Trophoblast cell (in vitro differentiated cells and primary cell): ENCODE data around the gene ZNF609.
A peak's percentile ranks its signal among the peaks of the same experiment; 100 is the strongest.

Experiments used
- DNase-seq, 2 donors: peaks; one replicate each; pipeline ENCODE4 v3.0.0-alpha.2; 2016
- H2AFZ ChIP-seq: 2 replicates; pipeline ENCODE4 v1.6.1; 2013; ENCODE audit warnings: low read length, moderate library complexity, mild to moderate bottlenecking; ENCODE audit not compliant: insufficient read depth, poor library complexity
- H2AK5ac ChIP-seq: 2 replicates; pipeline ENCODE4 v1.6.1; 2013; ENCODE audit warnings: mild to moderate bottlenecking, low read length
- H2BK120ac ChIP-seq: 2 replicates; pipeline ENCODE4 v1.6.1; 2013; ENCODE audit warnings: low read length, mild to moderate bottlenecking, moderate library complexity; ENCODE audit not compliant: insufficient read depth, poor library complexity
- H2BK12ac ChIP-seq: 2 replicates; pipeline ENCODE4 v1.6.1; 2013; ENCODE audit warnings: mild to moderate bottlenecking, low read length, moderate library complexity
- H2BK5ac ChIP-seq: 2 replicates; pipeline ENCODE4 v1.6.1; 2013; ENCODE audit warnings: low read length, low read depth, moderate library complexity, mild to moderate bottlenecking; ENCODE audit not compliant: poor library complexity
- H3K14ac ChIP-seq: 2 replicates; pipeline ENCODE4 v1.6.1; 2013; ENCODE audit warnings: mild to moderate bottlenecking, low read length
- H3K18ac ChIP-seq: 2 replicates; pipeline ENCODE4 v1.6.1; 2013; ENCODE audit warnings: mild to moderate bottlenecking, low read length
- H3K23ac ChIP-seq: 2 replicates; pipeline ENCODE4 v1.6.1; 2013; ENCODE audit warnings: low read length
- H3K27ac ChIP-seq: 2 replicates; pipeline ENCODE4 v1.5.1; 2013; ENCODE audit warnings: low read depth, mild to moderate bottlenecking, inconsistent platforms, low read length, moderate library complexity
- H3K27me3 ChIP-seq: 2 replicates; pipeline ENCODE4 v1.6.1; 2013; ENCODE audit warnings: inconsistent platforms, mild to moderate bottlenecking, low read length, moderate library complexity; ENCODE audit not compliant: insufficient read depth
- H3K36me3 ChIP-seq, 2 experiments: 1 replicate in 1 of 2; 2 replicates in 1 of 2; pipeline ENCODE4 v1.6.1; 2013; ENCODE audit warnings: low read length in 2 of 2, mild to moderate bottlenecking in 2 of 2, moderate library complexity in 1 of 2; ENCODE audit not compliant: insufficient read depth in 2 of 2, control insufficient read depth in 1 of 2
- H3K4ac ChIP-seq: 2 replicates; pipeline ENCODE4 v1.6.1; 2013; ENCODE audit warnings: low read depth, mild to moderate bottlenecking, low read length, moderate library complexity
- H3K4me1 ChIP-seq, 2 experiments: 1 replicate in 1 of 2; 2 replicates in 1 of 2; pipeline ENCODE4 v1.6.1; 2013; ENCODE audit warnings: low read length in 2 of 2, mild to moderate bottlenecking in 2 of 2, moderate library complexity in 1 of 2; ENCODE audit not compliant: insufficient read depth in 2 of 2, control insufficient read depth in 1 of 2
- H3K4me2 ChIP-seq: 2 replicates; pipeline ENCODE4 v1.6.1; 2013; ENCODE audit warnings: inconsistent platforms, mild to moderate bottlenecking, low read length, moderate library complexity
- H3K4me3 ChIP-seq: 2 replicates; pipeline ENCODE4 v1.5.1; 2013; ENCODE audit warnings: mild to moderate bottlenecking, low read depth, low read length, inconsistent platforms
- H3K79me1 ChIP-seq: one replicate; pipeline ENCODE4 v1.6.1; 2013; ENCODE audit warnings: low read length
- H3K79me2 ChIP-seq: 2 replicates; pipeline ENCODE4 v1.6.1; 2013; ENCODE audit warnings: low read length, mild to moderate bottlenecking; ENCODE audit not compliant: control insufficient read depth, insufficient read depth, poor library complexity
- H3K9ac ChIP-seq: 2 replicates; pipeline ENCODE4 v1.6.1; 2013; ENCODE audit warnings: mild to moderate bottlenecking, low read length
- H3K9me3 ChIP-seq: 2 replicates; pipeline ENCODE4 v1.6.1; 2013; ENCODE audit warnings: low read depth, mild to moderate bottlenecking, control low read depth, inconsistent platforms, low read length; ENCODE audit not compliant: insufficient read depth
- H4K12ac ChIP-seq: 2 replicates; pipeline ENCODE4 v1.6.1; 2013; ENCODE audit warnings: low read depth, mild to moderate bottlenecking, low read length, moderate library complexity
- H4K8ac ChIP-seq: 2 replicates; pipeline ENCODE4 v1.6.1; 2013; ENCODE audit warnings: low read depth, mild to moderate bottlenecking, low read length, moderate library complexity
- H4K91ac ChIP-seq: one replicate; pipeline ENCODE4 v1.6.1; 2013; ENCODE audit warnings: low read depth, mild to moderate bottlenecking, low read length, moderate library complexity
- WGBS: extraction: QIAGEN DNeasy Blood & Tissue Kit; methylation state at CpG from one replicate; pipeline ENCODE4 v1.1.7; 2013; ENCODE audit warnings: missing lambda C conversion rate; ENCODE audit not compliant: insufficient read length, insufficient coverage; ENCODE audit errors: extremely low coverage; 5-methylcytosine and 5-hydroxymethylcytosine counted together

Gene ZNF609

GRCh38 chr15:64521201-64521600 is 60.8 kb downstream of the ZNF609 start:
- no CpG with 5 or more reads among the region's 1 CpG for WGBS
- H3K36me3 ChIP-seq, result peaks cover 2 to 3% of the 10 kb centered on the region in 2 experiments
- H3K4me3 ChIP-seq, result no peak overlapping the region
- H2BK120ac ChIP-seq, result no peak overlapping the region
- H4K12ac ChIP-seq, result no peak overlapping the region
- no peak for DNase-seq
- no peak overlapping the region for H2BK12ac ChIP-seq
- no peaks in the 10 kb centered on the region for H3K79me1 ChIP-seq
- H2AK5ac ChIP-seq, result no peak overlapping the region
- H3K9me3 ChIP-seq, result no peaks in the 10 kb centered on the region
- no peak overlapping the region for H3K9ac ChIP-seq
- H2BK5ac ChIP-seq, result no peak overlapping the region
- H4K8ac ChIP-seq, result no peak overlapping the region
- H3K4me1 ChIP-seq, result peaks cover 3 to 5% of the 10 kb centered on the region in 2 experiments
- no peak overlapping the region for H3K18ac ChIP-seq
- H3K4me2 ChIP-seq, result no peak overlapping the region
- no peak overlapping the region for H3K14ac ChIP-seq
- no peak overlapping the region for H3K27ac ChIP-seq
- H4K91ac ChIP-seq, result no peak overlapping the region
- H3K27me3 ChIP-seq, result no peaks in the 10 kb centered on the region
- no peak overlapping the region for H3K23ac ChIP-seq
- no peak overlapping the region for H3K4ac ChIP-seq
- H3K79me2 ChIP-seq, result no peaks in the 10 kb centered on the region
- H2AFZ ChIP-seq, result no peak overlapping the region

GRCh38 chr15:64521726-64522164 is 61.4 kb downstream of the ZNF609 start:
- H2BK12ac ChIP-seq, result no peak overlapping the region
- H2BK120ac ChIP-seq, result no peak overlapping the region
- H3K27me3 ChIP-seq, result no peaks in the 10 kb centered on the region
- H3K27ac ChIP-seq, result no peak overlapping the region
- H3K4me3 ChIP-seq, result no peak overlapping the region
- no peak overlapping the region for H4K91ac ChIP-seq
- H3K4me2 ChIP-seq, result no peak overlapping the region
- H3K14ac ChIP-seq, result no peak overlapping the region
- H4K12ac ChIP-seq, result no peak overlapping the region
- H3K4me1 ChIP-seq, result peaks cover 3 to 5% of the 10 kb centered on the region in 2 experiments
- H2AK5ac ChIP-seq, result no peak overlapping the region
- WGBS, result no CpG with 5 or more reads among the region's 3 CpGs
- no peak overlapping the region for H3K23ac ChIP-seq
- no peak overlapping the region for H4K8ac ChIP-seq
- no peak overlapping the region for H2BK5ac ChIP-seq
- H3K79me2 ChIP-seq, result no peaks in the 10 kb centered on the region
- DNase-seq, result peak; percentile 97 to 100
- H3K9me3 ChIP-seq, result no peaks in the 10 kb centered on the region
- H3K79me1 ChIP-seq, result no peaks in the 10 kb centered on the region
- no peak overlapping the region for H3K4ac ChIP-seq
- no peak overlapping the region for H2AFZ ChIP-seq
- H3K9ac ChIP-seq, result no peak overlapping the region
- H3K36me3 ChIP-seq, result peaks cover 0 to 3% of the 10 kb centered on the region in 2 experiments
- H3K18ac ChIP-seq, result no peak overlapping the region

GRCh38 chr15:64522226-64522823 is 61.9 kb downstream of the ZNF609 start:
- no peak overlapping the region for H3K23ac ChIP-seq
- H3K27me3 ChIP-seq, result no peaks in the 10 kb centered on the region
- H3K4me2 ChIP-seq, result no peak overlapping the region
- H3K36me3 ChIP-seq, result no peaks in the 10 kb centered on the region
- no peak overlapping the region for H3K18ac ChIP-seq
- no peaks in the 10 kb centered on the region for H3K79me1 ChIP-seq
- peaks cover 3 to 5% of the 10 kb centered on the region in 2 experiments for H3K4me1 ChIP-seq
- no peak overlapping the region for H3K4ac ChIP-seq
- no peak overlapping the region for H3K4me3 ChIP-seq
- H4K12ac ChIP-seq, result no peak overlapping the region
- H3K9ac ChIP-seq, result no peak overlapping the region
- no peaks in the 10 kb centered on the region for H3K79me2 ChIP-seq
- H2BK12ac ChIP-seq, result no peak overlapping the region
- no peak overlapping the region for H3K14ac ChIP-seq
- no peak overlapping the region for H4K91ac ChIP-seq
- H2AK5ac ChIP-seq, result no peak overlapping the region
- WGBS, result no CpG with 5 or more reads among the region's 1 CpG
- DNase-seq, result no peak
- no peak overlapping the region for H3K27ac ChIP-seq
- H4K8ac ChIP-seq, result no peak overlapping the region
- no peak overlapping the region for H2BK120ac ChIP-seq
- no peak overlapping the region for H2BK5ac ChIP-seq
- H2AFZ ChIP-seq, result no peak overlapping the region
- no peaks in the 10 kb centered on the region for H3K9me3 ChIP-seq

GRCh38 chr15:64523240-64523639 is 62.9 kb downstream of the ZNF609 start:
- WGBS, result no CpG with 5 or more reads among the region's 5 CpGs
- Histone ChIP-seq H3K4me2 (no peak overlapping the region), H3K4me1 (peaks cover 3 to 5% of the 10 kb centered on the region in 2 experiments)

More at GRCh38 chr15:64523240-64523639, 62.9 kb downstream of the ZNF609 start:
- H3K23ac ChIP-seq, result no peak overlapping the region
- no peaks in the 10 kb centered on the region for H3K9me3 ChIP-seq
- no peaks in the 10 kb centered on the region for H3K79me2 ChIP-seq
- no peak overlapping the region for H3K14ac ChIP-seq
- no peak overlapping the region for H3K9ac ChIP-seq
- DNase-seq, result no peak
- no peak overlapping the region for H2AK5ac ChIP-seq
- no peak overlapping the region for H2BK12ac ChIP-seq
- H4K12ac ChIP-seq, result no peak overlapping the region
- H2BK120ac ChIP-seq, result no peak overlapping the region
- no peaks in the 10 kb centered on the region for H3K27me3 ChIP-seq
- H2BK5ac ChIP-seq, result no peak overlapping the region
- no peak overlapping the region for H3K18ac ChIP-seq
- H4K8ac ChIP-seq, result no peak overlapping the region
- no peaks in the 10 kb centered on the region for H3K36me3 ChIP-seq
- H3K4ac ChIP-seq, result no peak overlapping the region
- no peak overlapping the region for H3K27ac ChIP-seq
- no peak overlapping the region for H2AFZ ChIP-seq
- H3K4me3 ChIP-seq, result no peak overlapping the region
- H4K91ac ChIP-seq, result no peak overlapping the region
- no peaks in the 10 kb centered on the region for H3K79me1 ChIP-seq
